HG02981 (cell line): Measurements from ENCODE around the gene FADD.

ENCODE experiments used
- ATAC-seq: cut with Tn5 transposase; IDR thresholded peaks from one replicate; pipeline ENCODE4 v1.9.1; 2021; ENCODE audit warnings: mild to moderate bottlenecking, moderate library complexity; ENCODE audit not compliant: unreplicated experiment

FADD gene

GRCh38 chr11:70230840-70231710 lies 28.0 kb downstream of the FADD start:
- no peak for ATAC-seq

GRCh38 chr11:70233034-70233433 lies 29.9 kb downstream of the FADD start:
- no peak for ATAC-seq

GRCh38 chr11:70233511-70233934 lies 30.4 kb downstream of the FADD start:
- ATAC-seq: no peak

- no peak for ATAC-seq
These were observed 30.9 kb downstream of the FADD start for GRCh38 chr11:70233962-70234361.

GRCh38 chr11:70240337-70240736 lies 37.2 kb downstream of the FADD start:
- no peak for ATAC-seq

GRCh38 chr11:70241709-70242108 lies 38.6 kb downstream of the FADD start:
- ATAC-seq: no peak

GRCh38 chr11:70242885-70243284 lies 39.8 kb downstream of the FADD start:
- no peak for ATAC-seq

GRCh38 chr11:70243912-70244652 lies 41.0 kb downstream of the FADD start:
- ATAC-seq: no peak

- ATAC-seq: no peak
These were observed 41.6 kb downstream of the FADD start for GRCh38 chr11:70244698-70245097.

GRCh38 chr11:70246196-70246595 lies 43.1 kb downstream of the FADD start:
- no peak for ATAC-seq

- no peak for ATAC-seq
These were observed 44.1 kb downstream of the FADD start for GRCh38 chr11:70247042-70247709.

- no peak for ATAC-seq
These were observed 44.6 kb downstream of the FADD start for GRCh38 chr11:70247710-70248072.

GRCh38 chr11:70250876-70251658 lies 48.0 kb downstream of the FADD start:
- no peak for ATAC-seq

GRCh38 chr11:70251659-70252321 lies 48.7 kb downstream of the FADD start:
- no peak for ATAC-seq

GRCh38 chr11:70252844-70253243 lies 49.7 kb downstream of the FADD start:
- peak; percentile 50 for ATAC-seq

GRCh38 chr11:70255477-70256116 lies 52.5 kb downstream of the FADD start:
- no peak for ATAC-seq
